ENCODE results near the gene GNAQ.

Gene GNAQ

DNA sequence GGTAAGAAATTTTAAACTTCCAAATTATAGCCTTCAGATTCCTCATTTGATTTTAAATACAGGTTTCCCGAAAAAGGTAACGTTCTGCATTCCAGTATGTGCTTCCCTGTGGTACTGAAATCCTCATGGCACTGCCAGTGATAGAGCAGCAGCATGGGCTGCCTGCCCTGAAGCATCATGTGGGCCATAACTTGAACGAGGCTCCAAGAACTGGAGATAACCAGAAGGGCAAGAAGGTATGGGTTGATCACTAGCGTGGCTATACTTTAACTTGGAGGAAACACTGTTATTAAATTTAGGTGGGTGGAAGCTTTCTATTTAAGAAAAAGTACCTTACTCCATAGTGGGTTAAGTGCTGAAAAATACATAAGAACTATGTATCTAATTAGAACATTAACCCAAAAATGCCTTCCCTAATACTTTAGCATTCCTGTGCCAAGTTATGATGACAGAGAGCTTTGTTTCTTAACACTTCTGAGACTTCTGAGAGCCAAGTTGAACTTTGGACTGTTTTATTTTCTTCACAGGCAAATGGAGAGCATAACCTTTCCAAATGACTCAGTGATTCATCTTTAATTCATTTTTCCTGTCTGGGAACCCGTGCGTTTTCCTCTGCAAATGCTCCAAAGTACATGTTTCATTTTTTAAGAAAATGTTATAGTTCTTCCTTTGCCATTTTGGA is 192.0 kb downstream of the GNAQ start:
- DNase-seq, result no peak

DNA sequence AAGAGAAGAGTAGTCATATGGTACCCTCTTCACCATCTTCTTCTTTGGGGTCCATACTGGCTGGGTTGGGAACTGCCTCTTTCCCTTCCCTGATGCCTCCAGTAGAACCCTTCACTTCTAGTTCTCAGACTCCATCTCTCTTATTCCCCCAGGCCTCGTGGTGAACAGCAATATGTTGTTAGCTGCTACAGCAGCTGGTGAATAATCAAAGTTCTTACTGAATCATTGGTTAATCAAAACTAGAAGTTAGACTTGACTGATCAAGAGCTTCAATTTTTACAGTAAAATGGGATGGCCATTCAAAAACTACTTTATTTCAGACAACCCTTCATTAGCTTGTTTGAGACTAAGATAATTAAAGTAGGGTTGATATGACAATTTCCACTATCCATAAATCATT is 192.6 kb downstream of the GNAQ start:
- no peak for DNase-seq

DNA sequence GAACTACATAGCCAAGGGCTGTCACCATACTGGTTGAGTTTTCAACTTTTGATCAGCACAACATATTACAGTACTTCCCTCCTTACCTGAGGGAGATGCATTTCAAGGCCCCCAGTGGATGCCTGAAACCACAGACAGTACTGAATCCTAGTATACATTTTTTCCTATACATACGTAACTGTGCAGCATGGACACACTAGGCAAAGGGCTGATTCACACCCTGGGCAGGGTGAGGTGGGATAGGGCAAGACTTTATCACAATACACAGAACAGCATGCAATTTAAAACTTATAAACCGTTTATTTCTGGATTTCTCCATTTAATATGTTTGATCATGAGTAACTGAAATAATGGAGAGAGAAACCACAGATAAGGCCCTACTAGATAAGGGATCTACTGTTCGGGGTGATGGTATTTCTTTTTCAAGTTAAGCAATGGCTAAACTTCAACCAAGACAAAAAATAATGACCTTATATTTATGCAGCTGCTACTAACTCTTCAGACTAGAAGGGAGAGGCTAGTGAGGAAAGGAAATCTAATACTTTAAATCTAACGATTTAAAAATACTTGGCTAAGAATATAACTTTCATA is 196.6 kb downstream of the GNAQ start:
- DNase-seq, result no peak

GRCh38 chr9:77833561-77834429 is 197.8 kb downstream of the GNAQ start:
- no peak for DNase-seq

DNA sequence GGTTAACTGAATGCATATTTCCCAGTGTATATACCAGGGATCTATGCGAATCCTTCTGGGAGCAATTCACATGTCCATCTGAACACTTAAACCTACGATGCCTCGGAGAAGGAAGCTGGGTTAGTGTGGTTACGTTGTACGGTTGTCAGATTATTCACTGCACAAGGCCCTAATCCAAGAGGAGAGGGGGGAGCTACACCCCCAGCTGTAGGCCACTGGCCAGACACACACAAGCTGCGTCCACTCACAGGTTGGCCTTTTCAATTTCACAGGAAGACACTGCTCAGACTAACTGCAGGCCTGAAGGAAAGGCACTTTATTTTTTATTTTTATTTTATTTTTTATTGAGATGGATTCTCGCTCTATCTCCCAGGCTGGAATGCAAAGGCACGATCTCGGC is 199.0 kb downstream of the GNAQ start:
- DNase-seq, result no peak

DNA sequence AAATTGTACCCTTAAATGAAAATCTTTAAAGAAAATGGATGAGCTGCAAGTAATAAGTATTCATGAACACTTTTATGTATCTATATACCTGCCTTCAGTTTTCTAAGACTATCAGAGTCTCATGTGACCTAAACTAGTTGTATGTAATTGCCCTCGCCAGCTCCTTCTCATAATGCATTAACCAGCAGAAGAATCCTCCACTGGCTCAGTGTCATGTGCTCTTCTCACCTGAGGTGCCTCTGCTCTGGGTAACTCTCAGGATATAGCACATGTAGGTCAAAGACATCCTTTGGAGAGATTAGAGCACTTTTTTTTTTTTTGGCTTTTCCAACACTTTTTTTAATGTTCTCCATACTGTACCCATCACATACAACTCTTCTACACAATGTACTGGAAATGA is 199.8 kb downstream of the GNAQ start:
- DNase-seq, result no peak

DNA sequence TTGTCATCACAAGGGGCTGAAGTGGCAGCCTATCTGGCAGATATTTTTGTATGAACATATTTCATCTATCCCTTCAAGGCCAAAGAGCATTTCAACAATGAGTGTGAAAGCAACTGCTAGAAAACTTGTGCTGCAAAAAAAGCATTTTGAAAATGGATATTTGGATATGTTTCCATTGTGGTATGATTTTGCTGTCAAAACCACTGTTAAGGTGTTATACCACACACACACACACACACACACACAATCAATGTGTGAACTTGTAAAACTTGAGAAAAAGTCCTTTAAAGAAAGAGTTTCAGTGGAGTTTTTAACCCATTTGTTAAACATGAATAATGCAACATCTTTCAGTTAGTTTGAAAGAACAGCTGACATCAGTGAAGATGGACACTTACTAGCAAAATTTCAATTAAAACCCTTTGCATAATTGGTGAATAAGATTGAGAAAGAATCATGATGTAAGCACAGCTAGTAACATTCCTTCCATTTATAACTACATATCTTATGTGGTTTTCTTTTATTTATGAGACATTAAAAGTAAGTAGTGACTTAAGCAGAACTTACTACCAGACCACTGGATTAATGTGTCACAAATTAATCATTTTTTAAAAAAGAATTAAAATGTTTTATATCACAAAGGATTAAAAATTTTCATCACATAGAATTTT is 200.9 kb downstream of the GNAQ start:
- no peak for DNase-seq

GRCh38 chr9:77829420-77829819 is 202.2 kb downstream of the GNAQ start:
- no peak for DNase-seq

- no peak for DNase-seq
These were observed 204.4 kb downstream of the GNAQ start for GRCh38 chr9:77827104-77827784.

GRCh38 chr9:77826621-77827020 is 205.0 kb downstream of the GNAQ start:
- DNase-seq, result no peak

GRCh38 chr9:77826116-77826515 is 205.5 kb downstream of the GNAQ start:
- no peak for DNase-seq

DNA sequence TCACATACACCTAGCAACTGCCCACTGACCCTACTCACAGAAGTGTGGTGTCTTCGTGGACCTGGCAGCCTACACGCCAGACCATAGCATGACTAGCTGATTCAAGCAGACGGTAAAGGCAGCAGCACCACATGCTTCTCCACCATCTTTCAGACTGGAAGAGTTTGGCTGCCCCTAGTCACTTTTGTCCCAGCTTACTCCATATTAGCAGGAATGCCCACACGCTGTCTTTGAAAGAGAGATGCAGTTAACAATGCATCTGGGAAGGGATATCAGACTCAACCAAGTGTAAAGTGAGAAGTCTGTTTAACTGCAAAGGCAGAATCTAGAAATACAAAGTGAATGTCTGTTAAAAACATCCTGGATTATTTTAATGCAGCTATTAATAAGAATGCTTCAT is 206.2 kb downstream of the GNAQ start:
- DNase-seq, result no peak

DNA sequence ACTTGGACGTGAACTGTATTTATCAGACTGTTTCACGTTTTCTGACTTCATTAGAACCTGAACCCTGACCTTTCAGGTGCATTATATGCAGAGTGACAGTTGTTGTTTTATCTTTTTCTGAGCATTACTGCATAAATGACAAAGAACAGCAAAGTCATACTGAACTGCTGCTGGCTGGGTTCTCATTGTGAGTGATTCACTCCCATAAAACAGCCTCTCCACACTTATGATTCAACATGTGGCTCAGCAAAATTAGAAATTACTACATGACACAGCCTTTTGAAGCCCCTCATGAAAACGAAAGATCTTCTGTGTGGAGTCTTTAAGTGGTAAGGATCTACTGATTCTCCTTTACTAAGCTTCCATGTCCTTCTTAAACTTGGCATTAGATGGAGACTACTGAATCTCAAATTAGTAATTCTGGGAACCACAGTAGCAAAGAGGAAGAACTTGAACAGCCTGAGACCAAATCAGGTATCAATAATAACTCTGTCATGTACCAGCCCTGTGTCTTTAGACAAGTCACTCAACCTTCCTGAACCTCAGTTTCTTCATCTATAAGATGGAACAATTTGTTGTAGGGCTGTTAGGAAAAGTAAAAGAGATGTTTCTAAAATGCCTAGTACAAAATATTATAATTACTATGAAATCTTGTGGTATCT is 211.2 kb downstream of the GNAQ start:
- no peak for DNase-seq

DNA sequence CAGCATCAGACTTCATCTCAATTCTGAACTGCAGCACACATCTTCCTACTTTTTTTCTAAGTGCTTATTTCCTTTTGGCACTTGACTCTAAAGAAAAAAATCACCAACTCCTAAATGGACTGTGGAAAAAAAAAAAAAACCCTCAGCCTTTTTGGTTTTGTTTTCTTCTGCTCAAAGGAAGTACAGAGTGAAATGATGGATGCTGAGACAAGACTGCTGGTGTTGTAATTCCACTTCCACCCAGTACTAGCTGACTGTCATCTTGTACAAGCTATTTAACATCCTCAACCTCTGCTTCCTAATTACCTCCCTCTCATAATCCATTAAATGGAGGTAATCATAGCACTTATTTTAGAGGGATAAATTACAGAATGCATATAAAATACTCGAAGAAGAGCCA is 212.0 kb downstream of the GNAQ start:
- no peak for DNase-seq

GRCh38 chr9:77817590-77818311 is 213.9 kb downstream of the GNAQ start:
- no peak for DNase-seq

DNA sequence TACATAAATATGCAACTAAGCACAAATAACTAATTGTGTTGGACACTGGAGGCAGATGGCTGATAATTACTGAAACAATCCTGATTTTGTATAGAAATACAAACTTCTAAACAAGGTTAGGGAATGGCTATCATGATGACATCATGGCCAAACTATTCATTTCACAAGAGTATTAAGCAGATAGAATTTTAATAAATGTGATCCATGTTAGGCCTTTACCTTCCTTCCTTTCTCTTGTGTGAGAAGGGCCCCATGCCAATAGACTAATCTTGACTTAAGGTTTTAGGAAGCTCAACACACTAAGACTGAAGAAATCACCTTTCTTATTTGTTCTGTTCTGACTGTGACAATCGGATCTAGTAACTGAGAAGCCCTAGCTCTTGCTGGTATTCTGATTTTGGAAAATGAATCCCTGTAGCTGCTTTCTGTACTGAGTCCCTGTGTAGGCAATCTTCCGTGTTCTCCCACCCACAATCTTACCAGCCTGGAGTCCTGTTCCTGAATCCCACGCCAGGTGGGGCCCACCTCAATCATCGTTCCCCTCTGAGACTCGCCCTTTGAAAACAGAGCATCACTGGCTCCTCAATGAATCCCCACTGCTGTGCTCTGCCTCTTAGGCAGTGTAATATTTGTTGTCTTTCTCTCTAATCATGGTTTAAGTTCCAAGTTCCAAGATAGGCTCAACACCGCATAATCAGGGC is 214.8 kb downstream of the GNAQ start:
- no peak for DNase-seq

- no peak for DNase-seq
These were observed 216.4 kb downstream of the GNAQ start for GRCh38 chr9:77815260-77815659.

DNA sequence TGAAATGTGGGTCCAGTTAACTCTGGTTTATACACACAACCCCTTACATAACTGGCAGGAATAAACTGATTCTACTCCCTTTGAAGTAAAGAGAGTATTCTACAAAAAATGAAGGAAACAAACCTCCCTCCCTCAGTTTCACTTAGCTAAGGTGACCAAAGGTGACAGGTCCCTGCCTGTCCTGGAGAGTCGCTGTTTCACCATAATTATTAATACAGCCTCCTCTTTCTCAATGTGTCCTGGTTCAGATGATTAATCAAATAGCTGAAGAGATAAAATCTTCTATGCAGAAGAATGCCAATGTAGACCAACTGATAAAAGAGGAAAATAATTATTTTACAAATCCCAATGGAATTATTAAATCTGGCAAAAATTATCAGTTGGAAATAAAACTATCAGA is 219.8 kb downstream of the GNAQ start:
- DNase-seq, result no peak

DNA sequence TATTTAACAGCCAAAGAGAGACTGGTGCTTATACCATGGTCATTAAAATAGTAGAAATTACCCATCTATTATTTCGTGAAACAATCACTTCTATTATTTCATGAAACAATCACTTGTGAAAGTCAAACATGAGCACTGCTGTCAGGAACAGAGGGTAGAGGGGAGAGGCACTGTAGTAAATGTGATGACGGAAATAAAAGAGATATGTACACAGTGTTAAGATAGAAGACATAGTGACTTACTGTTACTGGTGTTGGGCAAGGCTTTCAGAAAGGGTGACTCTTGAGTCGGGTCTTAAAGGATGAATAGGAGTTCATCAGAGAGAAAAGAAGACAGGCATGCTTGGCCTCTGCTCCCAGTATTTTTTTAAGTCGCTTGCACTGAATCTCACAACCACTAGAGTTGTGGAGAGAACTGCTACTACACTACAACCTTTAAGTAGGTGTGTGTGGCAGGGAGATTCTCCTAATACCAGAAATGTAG is 220.9 kb downstream of the GNAQ start:
- no peak for DNase-seq

- no peak for DNase-seq
These were observed 221.6 kb downstream of the GNAQ start for GRCh38 chr9:77810047-77810446.

DNA sequence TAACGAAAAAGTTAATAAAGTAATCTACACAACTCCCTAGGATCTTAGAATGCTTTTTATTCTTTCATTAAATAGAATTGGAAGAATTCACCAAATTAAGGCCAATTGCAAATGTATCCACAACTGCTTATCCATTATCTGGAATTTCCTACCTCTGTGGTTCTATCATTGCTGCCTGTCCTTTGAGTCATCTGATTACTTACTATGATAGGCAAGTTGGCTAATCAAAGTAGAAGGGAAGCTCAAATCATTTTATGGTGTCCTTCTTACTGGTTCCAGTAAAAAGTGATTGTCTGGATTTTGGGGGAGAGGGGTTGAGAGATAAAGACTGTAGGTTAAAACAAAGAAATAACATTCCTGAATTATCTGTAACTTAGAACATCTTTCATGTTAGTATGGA is 222.1 kb downstream of the GNAQ start:
- no peak for DNase-seq

Data from NCI-H2029 (cell line).